GM12892 (cell line): ENCODE results near the gene GNPTG.

ENCODE experiments used
- POLR2A ChIP-seq: IDR thresholded peaks from 2 replicates; pipeline ENCODE4 v1.6.1; 2011; ENCODE audit warnings: low read depth, low read length, control low read depth
- POLR2AphosphoS5 ChIP-seq: IDR thresholded peaks from 2 replicates; pipeline ENCODE4 v1.6.1; 2011; ENCODE audit warnings: low read depth, low read length, control low read depth
- TAF1 ChIP-seq: IDR thresholded peaks from 2 replicates; pipeline ENCODE4 v1.6.1; 2011; ENCODE audit warnings: low read depth, mild to moderate bottlenecking, control low read depth, low read length, borderline replicate concordance

- TF ChIP-seq POLR2A (no peak), TAF1 (no peak), POLR2AphosphoS5 (no peak)
Observed at GRCh38 chr16:1356061-1356900, 4.5 kb downstream of the GNPTG start.
